ENCODE data around the gene ZDHHC16. TPM values are rescaled to one million over a fixed set of nuclear protein-coding genes. Genes with fewer than 3 reads are reported as not detected.
"Not testable (repeated sequence)": the region's sequence is repeated elsewhere in the genome, so short reads cannot be mapped to it uniquely, and the experiment has no call there.

The ZDHHC16 gene
- total RNA-seq, 1 experiment from 2014 or later = 40.4 TPM

- Histone ChIP-seq H3K4me3 (no peak overlapping the region), H3K36me3 (peaks cover 84% of the 10 kb centered on the region), H3K27me3 (no peaks in the 10 kb centered on the region), H3K9me3 (no peaks in the 10 kb centered on the region)
- DNase-seq = no peak
These were observed 16.3 kb downstream of the ZDHHC16 start for GRCh38 chr10:97462309-97462708.

- Histone ChIP-seq H3K4me3 (no peak overlapping the region), H3K9me3 (no peaks in the 10 kb centered on the region), H3K36me3 (peaks cover 84% of the 10 kb centered on the region), H3K27me3 (no peaks in the 10 kb centered on the region)
- DNase-seq = no peak
These were observed 17.6 kb downstream of the ZDHHC16 start for GRCh38 chr10:97463363-97464132.

- peaks cover 84% of the 10 kb centered on the region for H3K36me3 ChIP-seq
- H3K4me3 ChIP-seq = no peak overlapping the region
- no peaks in the 10 kb centered on the region for H3K27me3 ChIP-seq
- no peaks in the 10 kb centered on the region for H3K9me3 ChIP-seq
- DNase-seq = no peak
These were observed 18.3 kb downstream of the ZDHHC16 start for GRCh38 chr10:97464226-97464625.

GRCh38 chr10:97465982-97466381 lies 20.0 kb downstream of the ZDHHC16 start:
- Histone ChIP-seq H3K4me3 (no peak overlapping the region), H3K27me3 (no peaks in the 10 kb centered on the region), H3K36me3 (peaks cover 84% of the 10 kb centered on the region), H3K9me3 (no peaks in the 10 kb centered on the region)
- DNase-seq = no peak

- no peak for DNase-seq
- no peaks in the 10 kb centered on the region for H3K27me3 ChIP-seq
- H3K36me3 ChIP-seq = peaks cover 85% of the 10 kb centered on the region
- H3K9me3 ChIP-seq = no peaks in the 10 kb centered on the region
- no peak overlapping the region for H3K4me3 ChIP-seq
These were observed 20.8 kb downstream of the ZDHHC16 start for GRCh38 chr10:97466755-97467154.

- Histone ChIP-seq H3K27me3 (no peaks in the 10 kb centered on the region), H3K9me3 (no peaks in the 10 kb centered on the region), H3K36me3 (peaks cover 80% of the 10 kb centered on the region), H3K4me3 (no peak overlapping the region)
- DNase-seq = no peak
These were observed 22.2 kb downstream of the ZDHHC16 start for GRCh38 chr10:97468162-97468561.

- H3K36me3 ChIP-seq = peaks cover 80% of the 10 kb centered on the region
- not testable (repeated sequence) for DNase-seq
These were observed 22.8 kb downstream of the ZDHHC16 start for GRCh38 chr10:97468781-97469180.

GRCh38 chr10:97474918-97475317 lies 28.9 kb downstream of the ZDHHC16 start:
- Histone ChIP-seq H3K27me3 (no peaks in the 10 kb centered on the region), H3K9me3 (no peaks in the 10 kb centered on the region), H3K4me3 (no peak overlapping the region), H3K36me3 (peaks cover 82% of the 10 kb centered on the region)
- DNase-seq = no peak

More at GRCh38 chr10:97468781-97469180, 22.8 kb downstream of the ZDHHC16 start:
- not testable (repeated sequence) for H3K9me3 ChIP-seq, H3K27me3 ChIP-seq, H3K4me3 ChIP-seq

- no peaks in the 10 kb centered on the region for H3K27me3 ChIP-seq
- no peak overlapping the region for H3K4me3 ChIP-seq
- H3K36me3 ChIP-seq = peaks cover 82% of the 10 kb centered on the region
- no peaks in the 10 kb centered on the region for H3K9me3 ChIP-seq
- peak; percentile 23 for DNase-seq
These were observed 30.1 kb downstream of the ZDHHC16 start for GRCh38 chr10:97475936-97476594.

GRCh38 chr10:97479410-97479809 lies 33.4 kb downstream of the ZDHHC16 start:
- not testable (repeated sequence) for H3K9me3 ChIP-seq, H3K4me3 ChIP-seq, H3K27me3 ChIP-seq, DNase-seq
- peaks cover 75% of the 10 kb centered on the region for H3K36me3 ChIP-seq

- DNase-seq = no peak
- H3K4me3 ChIP-seq = no peak overlapping the region
- H3K9me3 ChIP-seq = no peaks in the 10 kb centered on the region
- H3K36me3 ChIP-seq = peaks cover 70% of the 10 kb centered on the region
- H3K27me3 ChIP-seq = no peaks in the 10 kb centered on the region
These were observed 34.0 kb downstream of the ZDHHC16 start for GRCh38 chr10:97479939-97480338.

GRCh38 chr10:97481071-97481470 lies 35.1 kb downstream of the ZDHHC16 start:
- Histone ChIP-seq H3K9me3 (no peaks in the 10 kb centered on the region), H3K4me3 (no peak overlapping the region), H3K36me3 (peaks cover 64% of the 10 kb centered on the region), H3K27me3 (no peaks in the 10 kb centered on the region)
- DNase-seq = no peak

- no peak overlapping the region for H3K4me3 ChIP-seq
- H3K9me3 ChIP-seq = no peaks in the 10 kb centered on the region
- peaks cover 52% of the 10 kb centered on the region for H3K36me3 ChIP-seq
- DNase-seq = no peak
- no peaks in the 10 kb centered on the region for H3K27me3 ChIP-seq
These were observed 36.4 kb downstream of the ZDHHC16 start for GRCh38 chr10:97482381-97482780.

GRCh38 chr10:97483506-97483905 lies 37.5 kb downstream of the ZDHHC16 start:
- Histone ChIP-seq H3K9me3 (no peaks in the 10 kb centered on the region), H3K27me3 (no peaks in the 10 kb centered on the region), H3K4me3 (no peak overlapping the region), H3K36me3 (peaks cover 44% of the 10 kb centered on the region)
- no peak for DNase-seq

- no peaks in the 10 kb centered on the region for H3K27me3 ChIP-seq
- no peak overlapping the region for H3K4me3 ChIP-seq
- H3K36me3 ChIP-seq = peaks cover 41% of the 10 kb centered on the region
- DNase-seq = no peak
- no peaks in the 10 kb centered on the region for H3K9me3 ChIP-seq
These were observed 37.9 kb downstream of the ZDHHC16 start for GRCh38 chr10:97483921-97484320.

GRCh38 chr10:97485647-97486281 lies 39.8 kb downstream of the ZDHHC16 start:
- no peaks in the 10 kb centered on the region for H3K9me3 ChIP-seq
- H3K36me3 ChIP-seq = peaks cover 27% of the 10 kb centered on the region
- H3K27me3 ChIP-seq = no peaks in the 10 kb centered on the region
- H3K4me3 ChIP-seq = no peak overlapping the region
- no peak for DNase-seq

GRCh38 chr10:97490592-97490991 lies 44.6 kb downstream of the ZDHHC16 start:
- Histone ChIP-seq H3K36me3 (peaks cover 23% of the 10 kb centered on the region), H3K9me3 (no peaks in the 10 kb centered on the region), H3K4me3 (no peak overlapping the region), H3K27me3 (no peaks in the 10 kb centered on the region)
- peak; percentile 21 for DNase-seq

All from MG63 (cell line).